HL-60 (cell line): ENCODE data around the gene PLEKHG4B.
"Not testable (repeated sequence)": the region's sequence is repeated elsewhere in the genome, so short reads cannot be mapped to it uniquely, and the experiment has no call there.

ENCODE experiments used
- DNase-seq, 2 experiments: peaks; one replicate each; pipeline ENCODE4 v3.0.0-alpha.2; 2010 to 2020; ENCODE audit warnings: low read depth in 1 of 2, low spot score in 1 of 2
- H3K27ac ChIP-seq: fragments of 250-450 bp; sonication (Bioruptor Pico); replicated peaks from 2 replicates; pipeline ENCODE4 v1.5.1; 2020; ENCODE audit warnings: mild to moderate bottlenecking, moderate library complexity
- H3K27me3 ChIP-seq: fragments of 250-450 bp; sonication (Bioruptor Pico); 2 replicates; pipeline ENCODE4 v1.5.1; 2021; ENCODE audit warnings: mild to moderate bottlenecking, moderate library complexity; ENCODE audit not compliant: insufficient read depth, poor library complexity, severe bottlenecking
- H3K4me3 ChIP-seq: replicated peaks from 2 replicates; pipeline ENCODE4 v1.5.1; 2011; ENCODE audit warnings: mild to moderate bottlenecking, control low read depth, low read length; ENCODE audit not compliant: insufficient read depth
- GABPA ChIP-seq: IDR thresholded peaks from 2 replicates; pipeline ENCODE4 v1.6.1; 2012; ENCODE audit warnings: low read depth
- POLR2AphosphoS5 ChIP-seq: IDR thresholded peaks from 2 replicates; pipeline ENCODE4 v1.6.1; 2012; ENCODE audit warnings: low read depth
- SPI1 ChIP-seq: IDR thresholded peaks from 2 replicates; pipeline ENCODE4 v1.6.1; 2012; ENCODE audit warnings: low read depth, mild to moderate bottlenecking, borderline replicate concordance
- TF ChIP-seq, protein P1 (sequence below): IDR thresholded peaks from one replicate; pipeline ENCODE4 v1.5.1; 2011; ENCODE audit warnings: low read length, control low read depth, inconsistent platforms; ENCODE audit not compliant: insufficient read depth
- TF ChIP-seq, protein P2 (sequence below): IDR thresholded peaks from 2 replicates; pipeline ENCODE4 v1.6.1; 2012; ENCODE audit warnings: low read depth; ENCODE audit not compliant: insufficient replicate concordance

Gene PLEKHG4B

DNA sequence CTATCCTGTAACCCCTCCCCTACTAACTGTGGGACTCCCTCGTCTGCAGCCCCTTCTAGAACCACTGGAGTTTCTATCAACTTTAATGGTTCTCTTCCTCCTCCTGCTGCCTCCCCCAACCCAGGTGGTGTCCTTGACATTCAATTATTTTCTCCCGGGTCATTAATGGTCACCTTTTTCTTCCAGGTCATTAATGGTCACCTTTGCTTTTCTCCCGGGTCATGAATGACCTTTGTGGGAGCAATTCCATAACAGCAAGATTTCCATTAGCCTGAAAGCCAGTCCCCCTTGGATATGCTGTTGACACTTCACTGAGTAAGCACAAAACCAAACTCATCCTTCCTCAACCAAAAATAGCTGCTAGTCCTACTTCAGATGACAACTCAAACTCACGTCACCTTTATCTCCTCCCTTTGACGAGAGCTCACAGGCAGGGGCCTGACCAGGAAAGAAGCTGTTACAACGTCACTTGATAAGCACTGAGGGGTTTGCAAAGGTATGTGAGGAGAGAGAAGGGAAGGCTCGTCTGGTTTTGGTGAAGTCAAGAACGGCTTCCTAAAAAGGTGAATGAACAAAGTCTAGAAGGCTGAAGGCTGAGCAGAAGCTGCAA lies 115.1 kb downstream of the PLEKHG4B start:
- no peak for DNase-seq
- TF ChIP-seq SPI1: no peak
- H3K27me3 ChIP-seq: no peaks in the 10 kb centered on the region
- H3K4me3 ChIP-seq: no peak overlapping the region
- H3K27ac ChIP-seq: no peak overlapping the region

DNA sequence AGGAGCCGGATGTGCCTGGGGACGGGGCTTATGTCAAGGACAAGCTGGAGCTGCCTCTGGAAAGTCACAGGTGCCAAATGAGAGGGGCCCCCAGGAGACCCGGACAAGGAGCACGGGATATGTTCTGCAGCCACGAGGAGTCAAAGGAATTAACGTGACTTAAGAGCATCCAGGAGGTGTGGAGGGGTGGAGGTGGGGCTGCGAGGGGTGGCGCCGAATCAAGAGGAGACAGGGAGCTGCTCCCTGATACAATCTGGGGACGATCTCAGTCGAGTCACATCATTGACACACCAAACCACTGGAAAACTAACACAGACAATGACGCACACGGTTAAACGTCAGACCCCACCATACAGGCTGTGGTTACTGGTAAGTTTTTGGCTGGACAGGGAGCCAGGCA lies 115.6 kb downstream of the PLEKHG4B start:
- Histone ChIP-seq H3K27ac (no peak overlapping the region), H3K27me3 (no peaks in the 10 kb centered on the region), H3K4me3 (no peak overlapping the region)
- TF ChIP-seq, protein P1, sequence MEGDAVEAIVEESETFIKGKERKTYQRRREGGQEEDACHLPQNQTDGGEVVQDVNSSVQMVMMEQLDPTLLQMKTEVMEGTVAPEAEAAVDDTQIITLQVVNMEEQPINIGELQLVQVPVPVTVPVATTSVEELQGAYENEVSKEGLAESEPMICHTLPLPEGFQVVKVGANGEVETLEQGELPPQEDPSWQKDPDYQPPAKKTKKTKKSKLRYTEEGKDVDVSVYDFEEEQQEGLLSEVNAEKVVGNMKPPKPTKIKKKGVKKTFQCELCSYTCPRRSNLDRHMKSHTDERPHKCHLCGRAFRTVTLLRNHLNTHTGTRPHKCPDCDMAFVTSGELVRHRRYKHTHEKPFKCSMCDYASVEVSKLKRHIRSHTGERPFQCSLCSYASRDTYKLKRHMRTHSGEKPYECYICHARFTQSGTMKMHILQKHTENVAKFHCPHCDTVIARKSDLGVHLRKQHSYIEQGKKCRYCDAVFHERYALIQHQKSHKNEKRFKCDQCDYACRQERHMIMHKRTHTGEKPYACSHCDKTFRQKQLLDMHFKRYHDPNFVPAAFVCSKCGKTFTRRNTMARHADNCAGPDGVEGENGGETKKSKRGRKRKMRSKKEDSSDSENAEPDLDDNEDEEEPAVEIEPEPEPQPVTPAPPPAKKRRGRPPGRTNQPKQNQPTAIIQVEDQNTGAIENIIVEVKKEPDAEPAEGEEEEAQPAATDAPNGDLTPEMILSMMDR: no peak
- TF ChIP-seq POLR2AphosphoS5 (no peak), SPI1 (no peak), GABPA (no peak)
- TF ChIP-seq, protein P2, sequence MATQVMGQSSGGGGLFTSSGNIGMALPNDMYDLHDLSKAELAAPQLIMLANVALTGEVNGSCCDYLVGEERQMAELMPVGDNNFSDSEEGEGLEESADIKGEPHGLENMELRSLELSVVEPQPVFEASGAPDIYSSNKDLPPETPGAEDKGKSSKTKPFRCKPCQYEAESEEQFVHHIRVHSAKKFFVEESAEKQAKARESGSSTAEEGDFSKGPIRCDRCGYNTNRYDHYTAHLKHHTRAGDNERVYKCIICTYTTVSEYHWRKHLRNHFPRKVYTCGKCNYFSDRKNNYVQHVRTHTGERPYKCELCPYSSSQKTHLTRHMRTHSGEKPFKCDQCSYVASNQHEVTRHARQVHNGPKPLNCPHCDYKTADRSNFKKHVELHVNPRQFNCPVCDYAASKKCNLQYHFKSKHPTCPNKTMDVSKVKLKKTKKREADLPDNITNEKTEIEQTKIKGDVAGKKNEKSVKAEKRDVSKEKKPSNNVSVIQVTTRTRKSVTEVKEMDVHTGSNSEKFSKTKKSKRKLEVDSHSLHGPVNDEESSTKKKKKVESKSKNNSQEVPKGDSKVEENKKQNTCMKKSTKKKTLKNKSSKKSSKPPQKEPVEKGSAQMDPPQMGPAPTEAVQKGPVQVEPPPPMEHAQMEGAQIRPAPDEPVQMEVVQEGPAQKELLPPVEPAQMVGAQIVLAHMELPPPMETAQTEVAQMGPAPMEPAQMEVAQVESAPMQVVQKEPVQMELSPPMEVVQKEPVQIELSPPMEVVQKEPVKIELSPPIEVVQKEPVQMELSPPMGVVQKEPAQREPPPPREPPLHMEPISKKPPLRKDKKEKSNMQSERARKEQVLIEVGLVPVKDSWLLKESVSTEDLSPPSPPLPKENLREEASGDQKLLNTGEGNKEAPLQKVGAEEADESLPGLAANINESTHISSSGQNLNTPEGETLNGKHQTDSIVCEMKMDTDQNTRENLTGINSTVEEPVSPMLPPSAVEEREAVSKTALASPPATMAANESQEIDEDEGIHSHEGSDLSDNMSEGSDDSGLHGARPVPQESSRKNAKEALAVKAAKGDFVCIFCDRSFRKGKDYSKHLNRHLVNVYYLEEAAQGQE: no peak
- DNase-seq: no peak

DNA sequence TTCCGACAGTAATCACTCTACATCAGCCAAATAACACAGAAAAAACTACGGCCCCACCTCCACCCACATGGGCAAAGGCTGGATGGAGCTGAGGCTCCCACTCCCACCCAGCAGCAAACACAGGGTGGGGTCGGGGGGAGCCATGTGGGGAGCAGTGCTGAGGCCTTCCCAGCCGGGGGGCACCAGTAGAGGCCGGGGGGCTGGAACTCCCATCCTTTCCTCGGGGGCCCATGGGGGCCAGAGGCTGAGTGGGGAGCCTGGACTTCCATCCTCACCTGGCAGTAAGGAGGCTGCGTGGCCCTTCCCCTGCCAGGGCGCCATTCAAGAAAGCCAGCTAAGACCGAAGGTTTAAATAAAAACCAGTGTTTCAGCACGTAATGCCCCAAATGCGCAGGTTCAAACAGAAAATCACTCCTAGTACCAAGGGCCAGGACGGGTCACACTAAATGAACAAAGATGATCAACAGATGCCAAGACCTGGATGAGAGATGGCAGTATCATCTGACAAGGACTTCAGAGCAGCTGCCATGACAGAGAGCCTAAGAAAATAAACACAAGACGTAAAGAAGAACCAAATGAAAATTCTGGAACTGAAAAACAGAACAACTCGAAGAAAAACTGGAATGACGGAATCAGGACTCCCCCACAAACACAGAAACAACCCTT lies 116.6 kb downstream of the PLEKHG4B start:
- Histone ChIP-seq H3K27me3 (no peaks in the 10 kb centered on the region), H3K27ac (no peak overlapping the region), H3K4me3 (no peak overlapping the region)
- TF ChIP-seq SPI1: no peak
- no peak for TF ChIP-seq GABPA
- no peak for TF ChIP-seq POLR2AphosphoS5
- TF ChIP-seq, protein P2: no peak
- TF ChIP-seq, protein P1: no peak
- no peak for DNase-seq

DNA sequence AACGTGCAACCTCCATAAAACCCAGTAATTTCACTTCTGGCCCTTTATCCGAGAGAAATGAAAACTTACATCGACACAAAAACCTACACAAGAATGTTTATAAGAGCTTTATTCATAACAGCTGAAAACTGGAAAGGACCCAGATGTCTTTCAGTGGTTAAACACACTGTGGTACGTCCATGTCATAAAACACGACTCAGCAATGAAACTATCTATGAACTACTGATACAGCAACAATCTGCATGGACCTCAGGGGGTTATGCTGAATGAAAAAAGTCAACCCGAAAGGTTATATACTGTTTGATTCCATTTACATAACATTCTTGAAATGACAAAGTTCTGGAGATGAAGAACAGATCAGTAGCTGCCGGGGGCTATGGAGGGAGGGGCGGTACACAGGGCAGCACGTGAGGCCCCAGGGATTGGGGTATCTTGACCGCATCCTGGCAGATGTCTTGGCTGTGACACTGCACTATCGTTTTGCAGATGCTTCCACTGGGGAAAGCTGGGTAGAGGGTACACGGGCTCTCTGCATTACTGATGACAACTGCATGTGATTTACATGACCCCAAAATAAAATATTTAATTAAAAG lies 121.9 kb downstream of the PLEKHG4B start:
- TF ChIP-seq POLR2AphosphoS5 (no peak), SPI1 (no peak)
- TF ChIP-seq, protein P2: no peak
- no peak overlapping the region for H3K4me3 ChIP-seq
- DNase-seq: no peak

DNA sequence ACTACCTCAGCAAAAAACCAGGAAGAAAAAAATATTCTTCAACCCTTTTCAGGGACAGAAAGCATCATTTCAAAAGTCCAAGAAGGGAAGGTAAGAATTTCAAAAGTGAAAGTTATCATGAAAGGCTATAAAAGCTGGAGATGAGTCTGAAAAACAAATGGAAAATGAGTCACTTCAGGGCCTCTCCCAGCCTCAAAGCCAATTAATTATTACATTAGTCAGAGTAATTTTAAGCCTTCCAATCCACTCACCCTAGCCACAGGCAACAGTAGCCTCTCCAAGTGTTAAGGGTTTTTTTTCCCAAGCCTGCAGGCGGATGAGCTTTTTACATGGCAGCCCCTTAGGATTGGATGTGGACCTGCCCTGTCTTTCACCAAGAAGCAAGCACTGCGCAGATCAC lies 123.3 kb downstream of the PLEKHG4B start:
- H3K27me3 ChIP-seq, DNase-seq, H3K4me3 ChIP-seq, H3K27ac ChIP-seq: not testable (repeated sequence)

More for the DNA sequence above, 121.9 kb downstream of the PLEKHG4B start:
- no peak overlapping the region for H3K27ac ChIP-seq
- H3K27me3 ChIP-seq: no peaks in the 10 kb centered on the region

DNA sequence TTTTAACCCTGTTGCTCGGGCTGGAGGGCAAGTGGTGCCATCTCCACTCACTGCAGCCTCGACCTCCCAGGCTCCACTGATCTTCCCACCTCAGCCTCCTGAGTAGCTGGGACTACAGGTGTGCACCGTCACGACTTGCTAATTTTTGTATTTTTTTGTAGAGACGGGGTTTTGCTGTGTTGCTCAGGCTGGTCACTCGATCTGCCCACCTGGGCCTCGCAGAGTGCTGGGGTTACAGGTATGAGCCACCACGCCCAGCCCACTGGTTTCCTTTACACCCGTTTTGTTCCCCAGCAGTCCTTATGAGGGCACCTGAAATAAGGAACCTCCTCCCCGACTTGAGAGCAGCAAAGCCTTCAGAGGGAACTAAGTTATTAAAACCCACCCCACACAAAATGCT lies 124.1 kb downstream of the PLEKHG4B start:
- DNase-seq, H3K4me3 ChIP-seq, H3K27me3 ChIP-seq, H3K27ac ChIP-seq: not testable (repeated sequence)
